Keratinocyte (primary cell): ENCODE results near the gene KRTAP22-1.

Experiments
- CTCF ChIP-seq, 3 experiments: IDR thresholded peaks in 1 of 3; conservative IDR thresholded peaks in 1 of 3; optimal IDR thresholded peaks in 1 of 3; 2 replicates in 2 of 3; 3 replicates in 1 of 3; pipeline versions ENCODE3 to v1.5.1; 2011; ENCODE audit warnings: low read length in 3 of 3, mild to moderate bottlenecking in 3 of 3, moderate library complexity in 2 of 3, control low read depth in 1 of 3, inconsistent platforms in 1 of 3; ENCODE audit not compliant: insufficient read depth in 2 of 3; ENCODE audit errors: extremely low read depth in 1 of 3
- EZH2 ChIP-seq: IDR thresholded peaks from one replicate; pipeline ENCODE4 v1.6.1; 2012; ENCODE audit warnings: inconsistent platforms, mild to moderate bottlenecking, low read length, moderate library complexity

- TF ChIP-seq CTCF (optimal IDR thresholded peaks at IDR 0.05 in 1 of 3, IDR thresholded peaks at IDR 0.05 in 1 of 3, conservative IDR thresholded peaks at IDR 0.05 in 1 of 3; ENCODE audit: extremely low read depth in 1 of 3, insufficient read depth in 2 of 3, low read length in 3 of 3) (no peak), EZH2 (no peak)
Observed at GRCh38 chr21:30629200-30629599, 28.3 kb downstream of the KRTAP22-1 start.
